GM23338 (cell line): ENCODE measurements around the gene ARL15.

Source experiments
- CREB1 ChIP-seq: fragments of 250-450 bp; sonication (Bioruptor Pico); IDR thresholded peaks from 2 replicates; pipeline ENCODE4 v1.5.0; 2020; ENCODE audit warnings: low read depth, mild to moderate bottlenecking, moderate library complexity
- ETS1 ChIP-seq: IDR thresholded peaks from 2 replicates; pipeline ENCODE4 v1.6.1; 2016; ENCODE audit warnings: antibody characterized with exemption
- EZH2 ChIP-seq: fragments of 200-600 bp; sonication (generic); IDR thresholded peaks from one replicate; pipeline ENCODE4 v1.8.0; 2017; ENCODE audit warnings: antibody characterized with exemption, mild to moderate bottlenecking, low read depth; ENCODE audit not compliant: unreplicated experiment
- EZH2phosphoT487 ChIP-seq: fragments of 200-600 bp; sonication (generic); IDR thresholded peaks from one replicate; pipeline ENCODE4 v1.8.1; 2018; ENCODE audit warnings: antibody characterized with exemption; ENCODE audit not compliant: unreplicated experiment
- POLR2AphosphoS5 ChIP-seq: IDR thresholded peaks from 2 replicates; pipeline ENCODE4 v1.6.1; 2016; ENCODE audit warnings: antibody characterized with exemption, low read depth
- ZNF114 ChIP-seq: fragments of 250-450 bp; sonication (Bioruptor Pico); IDR thresholded peaks from 2 replicates; pipeline ENCODE4 v1.5.0; 2020; ENCODE audit warnings: mild to moderate bottlenecking, moderate library complexity
- TF ChIP-seq, protein P1 (sequence below), 2 experiments: fragments of 200-600 bp in 1 of 2; sonication (generic) in 1 of 2; conservative IDR thresholded peaks; 2 replicates each; pipeline versions ENCODE4 v1.5.1 to v1.6.1; 2016 to 2017; ENCODE audit warnings: antibody characterized with exemption in 2 of 2, low read depth in 2 of 2, mild to moderate bottlenecking in 2 of 2, moderate library complexity in 1 of 2

- TF ChIP-seq, protein P1, sequence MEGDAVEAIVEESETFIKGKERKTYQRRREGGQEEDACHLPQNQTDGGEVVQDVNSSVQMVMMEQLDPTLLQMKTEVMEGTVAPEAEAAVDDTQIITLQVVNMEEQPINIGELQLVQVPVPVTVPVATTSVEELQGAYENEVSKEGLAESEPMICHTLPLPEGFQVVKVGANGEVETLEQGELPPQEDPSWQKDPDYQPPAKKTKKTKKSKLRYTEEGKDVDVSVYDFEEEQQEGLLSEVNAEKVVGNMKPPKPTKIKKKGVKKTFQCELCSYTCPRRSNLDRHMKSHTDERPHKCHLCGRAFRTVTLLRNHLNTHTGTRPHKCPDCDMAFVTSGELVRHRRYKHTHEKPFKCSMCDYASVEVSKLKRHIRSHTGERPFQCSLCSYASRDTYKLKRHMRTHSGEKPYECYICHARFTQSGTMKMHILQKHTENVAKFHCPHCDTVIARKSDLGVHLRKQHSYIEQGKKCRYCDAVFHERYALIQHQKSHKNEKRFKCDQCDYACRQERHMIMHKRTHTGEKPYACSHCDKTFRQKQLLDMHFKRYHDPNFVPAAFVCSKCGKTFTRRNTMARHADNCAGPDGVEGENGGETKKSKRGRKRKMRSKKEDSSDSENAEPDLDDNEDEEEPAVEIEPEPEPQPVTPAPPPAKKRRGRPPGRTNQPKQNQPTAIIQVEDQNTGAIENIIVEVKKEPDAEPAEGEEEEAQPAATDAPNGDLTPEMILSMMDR (conservative IDR thresholded peaks at IDR 0.05; ENCODE audit: low read depth in 2 of 2), result no peak
- TF ChIP-seq EZH2, result no peak
- TF ChIP-seq EZH2phosphoT487, result no peak
- no peak for TF ChIP-seq CREB1 (CRISPR knock-in tag)
- no peak for TF ChIP-seq ETS1
- no peak for TF ChIP-seq POLR2AphosphoS5
- no peak for TF ChIP-seq ZNF114 (CRISPR knock-in tag)
These were observed 162.1 kb downstream of the ARL15 start for GRCh38 chr5:54148067-54148845.
